HepG2 (cell line): ENCODE measurements around the gene PRRC2A. TPM values are rescaled to one million over a fixed set of nuclear protein-coding genes. Genes with fewer than 3 reads are reported as not detected.

Experiments used
- ATF1 ChIP-seq: IDR thresholded peaks from 2 replicates; pipeline ENCODE4 v1.6.1; 2016; ENCODE audit warnings: mild to moderate bottlenecking, control low read depth
- FLYWCH1 ChIP-seq: sonication (generic); formaldehyde crosslinking; IDR thresholded peaks from 2 replicates; pipeline ENCODE4 v1.8.1; 2023; ENCODE audit warnings: mild to moderate bottlenecking, missing genetic modification reagents
- GATAD2A ChIP-seq: IDR thresholded peaks from 2 replicates; pipeline ENCODE4 v1.6.1; 2016
- KDM5B ChIP-seq: sonication (generic); formaldehyde crosslinking; IDR thresholded peaks from 2 replicates; pipeline ENCODE4 v1.4.0; 2020; ENCODE audit warnings: missing genetic modification reagents, mild to moderate bottlenecking, borderline replicate concordance
- MAFF ChIP-seq: IDR thresholded peaks from 2 replicates; pipeline ENCODE4 v1.6.1; 2011; ENCODE audit warnings: low read depth, low read length, improper control_type of control experiment
- PITX1 ChIP-seq: sonication (generic); formaldehyde crosslinking; IDR thresholded peaks from 2 replicates; pipeline ENCODE4 v1.5.1; 2020; ENCODE audit warnings: mild to moderate bottlenecking, missing genetic modification reagents
- SMYD3 ChIP-seq: sonication (generic); formaldehyde crosslinking; IDR thresholded peaks from 2 replicates; pipeline ENCODE4 v1.8.1; 2023; ENCODE audit warnings: mild to moderate bottlenecking, missing genetic modification reagents
- TAF1 ChIP-seq: sonication (generic); formaldehyde crosslinking; IDR thresholded peaks from 2 replicates; pipeline ENCODE4 v1.4.0; 2020; ENCODE audit warnings: missing genetic modification reagents
- TBX2 ChIP-seq: sonication (generic); formaldehyde crosslinking; IDR thresholded peaks from 2 replicates; pipeline ENCODE4 v1.5.0; 2020; ENCODE audit warnings: missing genetic modification reagents, mild to moderate bottlenecking, borderline replicate concordance
- TCF7 ChIP-seq: sonication (generic); IDR thresholded peaks from 2 replicates; pipeline ENCODE4 v1.6.1; 2016; ENCODE audit warnings: antibody characterized with exemption, low read depth
- ZC3H4 ChIP-seq: sonication (generic); formaldehyde crosslinking; IDR thresholded peaks from 2 replicates; pipeline ENCODE4 v1.4.0; 2020; ENCODE audit warnings: missing genetic modification reagents, borderline replicate concordance
- ZNF17 ChIP-seq: sonication (generic); formaldehyde crosslinking; IDR thresholded peaks from 2 replicates; pipeline ENCODE4 v1.5.0; 2020; ENCODE audit warnings: mild to moderate bottlenecking, missing genetic modification reagents
- ZNF501 ChIP-seq: sonication (generic); formaldehyde crosslinking; IDR thresholded peaks from 2 replicates; pipeline ENCODE4 v1.5.1; 2020; ENCODE audit warnings: mild to moderate bottlenecking, moderate library complexity, missing genetic modification reagents
- ZNF564 ChIP-seq: sonication (generic); formaldehyde crosslinking; IDR thresholded peaks from 2 replicates; pipeline ENCODE4 v1.8.1; 2023; ENCODE audit warnings: mild to moderate bottlenecking, missing genetic modification reagents
- ZNF577 ChIP-seq: sonication (generic); formaldehyde crosslinking; IDR thresholded peaks from 2 replicates; pipeline ENCODE4 v1.4.0; 2020; ENCODE audit warnings: mild to moderate bottlenecking, low read depth, missing genetic modification reagents, borderline replicate concordance
- ZNF768 ChIP-seq: sonication (generic); formaldehyde crosslinking; IDR thresholded peaks from 2 replicates; pipeline ENCODE4 v1.4.0; 2020; ENCODE audit warnings: missing genetic modification reagents
- ZNF782 ChIP-seq: sonication (generic); formaldehyde crosslinking; IDR thresholded peaks from 2 replicates; pipeline ENCODE4 v1.4.0; 2020; ENCODE audit warnings: missing genetic modification reagents, mild to moderate bottlenecking, borderline replicate concordance
- ZNF800 ChIP-seq: sonication (generic); formaldehyde crosslinking; IDR thresholded peaks from 2 replicates; pipeline ENCODE4 v1.4.0; 2020; ENCODE audit warnings: missing genetic modification reagents
- polyA plus RNA-seq, 8 experiments: library from polyadenylated mRNA; depleted of rRNA in 3 of 8; stranded (reverse) in 7 of 8; unstranded in 1 of 8; fragments of >200 nt; fragmentation: Illumina TruSeq in 4 of 8; extraction: Trizol in 4 of 8; gene quantifications; 2 replicates each; pipeline versions ENCODE4 v1.2.1 to v1.2.3, GENCODE V29; 2011 to 2016; ENCODE audit warnings: low read depth in 4 of 8, missing spikeins in 1 of 8, mixed read lengths in 1 of 8; ENCODE audit not compliant: insufficient read depth in 1 of 8
- total RNA-seq, 5 experiments: library from RNA; depleted of rRNA; stranded (reverse); fragments of >200 nt; fragmentation: Illumina TruSeq; extraction: Trizol; gene quantifications; 2 replicates each; pipeline ENCODE4 v1.2.3, GENCODE V29; 2016; ENCODE audit warnings: low read depth in 1 of 5
- TF ChIP-seq, protein P1 (sequence below): conservative IDR thresholded peaks from 2 replicates; pipeline ENCODE4 v1.6.1; 2018; ENCODE audit warnings: missing genetic modification reagents
- TF ChIP-seq, protein P2 (sequence below): sonication (generic); formaldehyde crosslinking; IDR thresholded peaks from 2 replicates; pipeline ENCODE4 v1.8.1; 2023; ENCODE audit warnings: mild to moderate bottlenecking, missing genetic modification reagents
- TF ChIP-seq, protein P3 (sequence below): sonication (generic); formaldehyde crosslinking; conservative IDR thresholded peaks from 2 replicates; pipeline ENCODE4 v1.4.0; 2020; ENCODE audit warnings: mild to moderate bottlenecking, missing genetic modification reagents, moderate library complexity

Gene PRRC2A
- total and polyA plus RNA-seq, 2 of the 13 experiments (the other 11 are each of a cell fraction or from before 2014, with no cell fraction given), result 38.9 to 47.4 TPM

DNA sequence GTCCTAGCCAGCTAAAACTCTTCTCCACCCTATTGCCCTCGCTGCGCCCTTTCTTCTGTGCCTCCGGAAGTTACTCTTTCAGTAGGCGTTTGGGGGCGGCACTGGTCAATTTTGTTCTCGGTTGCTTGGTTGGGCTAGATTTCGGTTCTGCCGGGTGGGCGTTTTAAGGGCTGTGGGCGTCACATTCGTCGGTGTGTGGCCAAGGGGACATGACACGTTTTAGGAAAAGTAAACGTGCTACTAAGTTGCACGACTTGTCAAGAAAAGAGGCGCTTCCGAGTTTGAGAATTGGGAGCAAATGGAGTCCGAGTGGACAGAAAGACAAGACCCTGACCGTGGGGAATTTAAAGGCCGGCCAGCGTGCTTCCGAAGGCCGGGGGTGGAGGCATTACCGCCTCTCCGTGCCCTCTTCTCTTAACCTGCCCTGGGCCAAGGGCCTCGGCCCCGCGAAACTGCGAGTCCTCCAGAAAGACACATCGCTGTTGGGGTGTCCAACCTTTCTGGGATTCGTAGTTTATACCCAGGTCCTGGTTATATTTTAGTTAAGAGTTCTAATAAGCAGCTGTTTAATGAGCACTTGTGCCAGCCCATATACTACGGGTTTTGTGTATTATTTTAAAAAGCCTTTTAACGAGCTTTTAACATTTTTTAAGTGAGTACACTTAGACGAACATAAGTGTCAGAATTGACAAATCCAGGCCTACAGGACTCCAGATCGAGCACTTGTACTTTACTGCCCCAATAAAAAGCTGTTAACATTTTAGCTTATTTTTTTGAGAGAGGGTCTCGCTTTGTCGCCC lies 32.6 kb downstream of the PRRC2A start (continued):
- TF ChIP-seq TBX2, result peak; percentile 13; the same call in 1 of the 2 replicates
- no peak for TF ChIP-seq ZNF577
- TF ChIP-seq GATAD2A, result peak; percentile 61
- TF ChIP-seq KDM5B (CRISPR knock-in tag), result peak; percentile 56; the same call in 1 of the 2 replicates
- TF ChIP-seq ZNF782 (CRISPR knock-in tag), result peak; percentile 99
- peak; percentile 20; the same call in 1 of the 2 replicates for TF ChIP-seq ZNF564 (CRISPR knock-in tag)
- TF ChIP-seq TCF7, result 0 out of 2 replicates have a peak, but pooled peaks have one; percentile 23
- TF ChIP-seq, protein P1, sequence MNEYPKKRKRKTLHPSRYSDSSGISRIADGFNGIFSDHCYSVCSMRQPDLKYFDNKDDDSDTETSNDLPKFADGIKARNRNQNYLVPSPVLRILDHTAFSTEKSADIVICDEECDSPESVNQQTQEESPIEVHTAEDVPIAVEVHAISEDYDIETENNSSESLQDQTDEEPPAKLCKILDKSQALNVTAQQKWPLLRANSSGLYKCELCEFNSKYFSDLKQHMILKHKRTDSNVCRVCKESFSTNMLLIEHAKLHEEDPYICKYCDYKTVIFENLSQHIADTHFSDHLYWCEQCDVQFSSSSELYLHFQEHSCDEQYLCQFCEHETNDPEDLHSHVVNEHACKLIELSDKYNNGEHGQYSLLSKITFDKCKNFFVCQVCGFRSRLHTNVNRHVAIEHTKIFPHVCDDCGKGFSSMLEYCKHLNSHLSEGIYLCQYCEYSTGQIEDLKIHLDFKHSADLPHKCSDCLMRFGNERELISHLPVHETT (CRISPR knock-in tag), result peak; percentile 60; the same call in 1 of the 2 replicates
- TF ChIP-seq PITX1, result peak; percentile 25; the same call in 1 of the 2 replicates
- TF ChIP-seq ZNF17, result no peak
- no peak for TF ChIP-seq ZNF800 (CRISPR knock-in tag)
- peak; percentile 1; the same call in 1 of the 2 replicates for TF ChIP-seq ATF1
- 0 out of 2 replicates have a peak, but pooled peaks have one; percentile 7 for TF ChIP-seq SMYD3 (CRISPR knock-in tag)
- TF ChIP-seq ZC3H4 (CRISPR knock-in tag), result peak; percentile 49; the same call in 1 of the 2 replicates
- peak; percentile 57 for TF ChIP-seq ZNF501
- TF ChIP-seq FLYWCH1 (CRISPR knock-in tag), result peak; percentile 85; the same call in 1 of the 2 replicates
- peak; percentile 72; the same call in 1 of the 2 replicates for TF ChIP-seq TAF1 (CRISPR knock-in tag)
- TF ChIP-seq, protein P2, sequence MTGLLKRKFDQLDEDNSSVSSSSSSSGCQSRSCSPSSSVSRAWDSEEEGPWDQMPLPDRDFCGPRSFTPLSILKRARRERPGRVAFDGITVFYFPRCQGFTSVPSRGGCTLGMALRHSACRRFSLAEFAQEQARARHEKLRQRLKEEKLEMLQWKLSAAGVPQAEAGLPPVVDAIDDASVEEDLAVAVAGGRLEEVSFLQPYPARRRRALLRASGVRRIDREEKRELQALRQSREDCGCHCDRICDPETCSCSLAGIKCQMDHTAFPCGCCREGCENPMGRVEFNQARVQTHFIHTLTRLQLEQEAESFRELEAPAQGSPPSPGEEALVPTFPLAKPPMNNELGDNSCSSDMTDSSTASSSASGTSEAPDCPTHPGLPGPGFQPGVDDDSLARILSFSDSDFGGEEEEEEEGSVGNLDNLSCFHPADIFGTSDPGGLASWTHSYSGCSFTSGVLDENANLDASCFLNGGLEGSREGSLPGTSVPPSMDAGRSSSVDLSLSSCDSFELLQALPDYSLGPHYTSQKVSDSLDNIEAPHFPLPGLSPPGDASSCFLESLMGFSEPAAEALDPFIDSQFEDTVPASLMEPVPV (CRISPR knock-in tag), result 0 out of 2 replicates have a peak, but pooled peaks have one; percentile 29
- TF ChIP-seq ZNF768 (CRISPR knock-in tag), result peak; percentile 21; the same call in 1 of the 2 replicates
- TF ChIP-seq MAFF, result peak; percentile 26; the same call in 1 of the 2 replicates
- TF ChIP-seq, protein P3, sequence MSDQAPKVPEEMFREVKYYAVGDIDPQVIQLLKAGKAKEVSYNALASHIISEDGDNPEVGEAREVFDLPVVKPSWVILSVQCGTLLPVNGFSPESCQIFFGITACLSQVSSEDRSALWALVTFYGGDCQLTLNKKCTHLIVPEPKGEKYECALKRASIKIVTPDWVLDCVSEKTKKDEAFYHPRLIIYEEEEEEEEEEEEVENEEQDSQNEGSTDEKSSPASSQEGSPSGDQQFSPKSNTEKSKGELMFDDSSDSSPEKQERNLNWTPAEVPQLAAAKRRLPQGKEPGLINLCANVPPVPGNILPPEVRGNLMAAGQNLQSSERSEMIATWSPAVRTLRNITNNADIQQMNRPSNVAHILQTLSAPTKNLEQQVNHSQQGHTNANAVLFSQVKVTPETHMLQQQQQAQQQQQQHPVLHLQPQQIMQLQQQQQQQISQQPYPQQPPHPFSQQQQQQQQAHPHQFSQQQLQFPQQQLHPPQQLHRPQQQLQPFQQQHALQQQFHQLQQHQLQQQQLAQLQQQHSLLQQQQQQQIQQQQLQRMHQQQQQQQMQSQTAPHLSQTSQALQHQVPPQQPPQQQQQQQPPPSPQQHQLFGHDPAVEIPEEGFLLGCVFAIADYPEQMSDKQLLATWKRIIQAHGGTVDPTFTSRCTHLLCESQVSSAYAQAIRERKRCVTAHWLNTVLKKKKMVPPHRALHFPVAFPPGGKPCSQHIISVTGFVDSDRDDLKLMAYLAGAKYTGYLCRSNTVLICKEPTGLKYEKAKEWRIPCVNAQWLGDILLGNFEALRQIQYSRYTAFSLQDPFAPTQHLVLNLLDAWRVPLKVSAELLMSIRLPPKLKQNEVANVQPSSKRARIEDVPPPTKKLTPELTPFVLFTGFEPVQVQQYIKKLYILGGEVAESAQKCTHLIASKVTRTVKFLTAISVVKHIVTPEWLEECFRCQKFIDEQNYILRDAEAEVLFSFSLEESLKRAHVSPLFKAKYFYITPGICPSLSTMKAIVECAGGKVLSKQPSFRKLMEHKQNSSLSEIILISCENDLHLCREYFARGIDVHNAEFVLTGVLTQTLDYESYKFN (CRISPR knock-in tag), result peak; percentile 16
